Skin epidermis (tissue), 12 donors: ENCODE data around the gene PSD.
A peak's percentile ranks its signal among the peaks of the same experiment; 100 is the strongest.

Experiments used
- H3K27ac ChIP-seq, 21 experiments: fragments of 200-600 bp; sonication (generic) in 11 of 21; one replicate each; pipeline ENCODE4 v1.5.0; 2020; ENCODE audit warnings: mild to moderate bottlenecking in 3 of 21, inconsistent platforms in 2 of 21, moderate library complexity in 2 of 21
- H3K4me3 ChIP-seq, 7 experiments: fragments of 200-600 bp; sonication (generic) in 2 of 7; one replicate each; pipeline ENCODE4 v1.5.0; 2020; ENCODE audit warnings: inconsistent platforms in 2 of 7, mild to moderate bottlenecking in 2 of 7, moderate library complexity in 1 of 7

PSD gene

DNA sequence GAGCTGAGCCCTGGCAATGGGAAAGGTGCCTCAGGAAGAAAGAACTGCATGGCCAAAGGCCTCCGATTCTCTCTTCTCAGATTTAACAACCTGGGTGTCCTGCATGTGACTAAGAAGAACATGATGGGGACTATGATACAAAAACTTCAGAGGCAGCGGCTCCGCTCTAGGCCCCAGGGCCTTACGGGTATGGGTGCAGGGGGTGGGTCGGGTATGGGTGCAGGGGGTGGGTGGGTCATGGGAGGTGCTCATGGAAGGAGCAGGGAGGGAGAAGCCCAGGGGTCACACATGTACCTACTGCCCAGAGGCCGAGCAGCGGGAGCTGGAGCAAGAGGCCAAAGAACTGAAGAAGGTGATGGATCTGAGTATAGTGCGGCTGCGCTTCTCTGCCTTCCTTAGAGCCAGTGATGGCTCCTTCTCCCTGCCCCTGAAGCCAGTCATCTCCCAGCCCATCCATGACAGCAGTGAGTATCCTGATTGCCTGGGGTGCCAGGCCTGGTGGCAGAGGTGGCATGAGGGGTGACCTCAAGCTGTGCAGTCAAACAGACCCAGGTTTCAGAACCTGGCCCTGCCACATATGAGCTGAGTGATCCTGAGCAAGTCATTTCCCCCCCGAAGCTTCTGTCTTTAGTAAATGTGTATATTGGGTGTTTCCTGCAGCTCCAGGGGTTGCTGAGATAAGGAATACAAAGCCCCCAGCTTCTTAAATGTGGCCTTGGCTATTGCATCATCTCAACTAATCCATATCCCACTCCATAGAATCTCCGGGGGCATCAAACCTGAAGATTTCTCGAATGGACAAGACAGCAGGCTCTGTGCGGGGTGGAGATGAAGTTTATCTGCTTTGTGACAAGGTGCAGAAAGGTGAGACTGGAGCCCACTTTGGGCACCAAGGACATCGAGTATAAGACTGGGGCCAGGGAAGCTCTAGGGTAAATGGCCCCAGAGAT, 21.1 kb downstream of the PSD start:
- peak overlapping the region in 1 of 7 experiments; percentile 81 for H3K4me3 ChIP-seq
- peak overlapping the region in 8 of 21 experiments; percentile 93 to 99 (median 97) for H3K27ac ChIP-seq

- H3K27ac ChIP-seq, result peak overlapping the region in 16 of 21 experiments; percentile 92 to 99 (median 97)
- H3K4me3 ChIP-seq, result peak overlapping the region in 6 of 7 experiments; percentile 64 to 81 (median 72)
Observed at GRCh38 chr10:102396730-102397151, 21.8 kb downstream of the PSD start.

GRCh38 chr10:102396317-102396650, 22.3 kb downstream of the PSD start:
- H3K4me3 ChIP-seq, result peak overlapping the region; percentile 63 to 81 (median 71)

GRCh38 chr10:102395400-102396316, 22.9 kb downstream of the PSD start, which contains the start of gene NFKB2:
NFKB2 (plus strand) TSS chr10:102395705; CDS start chr10:102395960, 255 bp downstream.
- peak within 1 kb of the TSS; percentile 63 to 81 (median 71) for H3K4me3 ChIP-seq
- H3K27ac ChIP-seq, result peak within 1 kb of the TSS; percentile 81 to 99 (median 95)

More at GRCh38 chr10:102396317-102396650, 22.3 kb downstream of the PSD start:
- peak overlapping the region in 19 of 21 experiments; percentile 85 to 99 (median 96) for H3K27ac ChIP-seq

DNA sequence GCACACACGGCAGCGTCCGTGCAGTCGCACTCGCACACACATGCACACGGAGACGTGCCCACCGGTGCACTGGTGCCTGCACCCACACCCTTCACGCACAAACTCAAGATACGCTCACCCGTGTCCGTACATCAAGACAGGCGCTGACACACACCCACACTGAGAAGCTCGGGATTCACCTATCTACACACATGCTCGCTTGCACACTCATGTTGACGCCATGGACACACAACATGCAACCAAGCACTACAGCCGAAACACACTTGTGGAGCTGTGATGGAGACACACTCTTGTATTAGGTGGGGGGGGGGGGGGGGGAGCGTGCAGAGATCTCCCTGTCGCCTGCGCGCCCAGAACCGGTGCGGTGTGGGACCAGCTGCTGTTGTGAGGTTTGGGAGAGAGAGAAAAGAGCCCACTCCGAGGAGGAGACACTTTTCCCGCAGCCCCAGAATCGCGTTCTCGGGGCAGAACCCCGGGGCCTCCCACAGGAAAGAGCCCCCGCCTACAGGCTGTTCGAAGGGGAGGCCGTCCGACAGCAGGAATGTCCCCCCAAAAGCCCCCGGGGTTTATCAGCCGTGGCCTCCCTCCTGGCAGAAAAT, 23.7 kb downstream of the PSD start:
- H3K27ac ChIP-seq, result peak overlapping the region; percentile 81 to 99 (median 95)
- peak overlapping the region; percentile 63 to 81 (median 71) for H3K4me3 ChIP-seq

DNA sequence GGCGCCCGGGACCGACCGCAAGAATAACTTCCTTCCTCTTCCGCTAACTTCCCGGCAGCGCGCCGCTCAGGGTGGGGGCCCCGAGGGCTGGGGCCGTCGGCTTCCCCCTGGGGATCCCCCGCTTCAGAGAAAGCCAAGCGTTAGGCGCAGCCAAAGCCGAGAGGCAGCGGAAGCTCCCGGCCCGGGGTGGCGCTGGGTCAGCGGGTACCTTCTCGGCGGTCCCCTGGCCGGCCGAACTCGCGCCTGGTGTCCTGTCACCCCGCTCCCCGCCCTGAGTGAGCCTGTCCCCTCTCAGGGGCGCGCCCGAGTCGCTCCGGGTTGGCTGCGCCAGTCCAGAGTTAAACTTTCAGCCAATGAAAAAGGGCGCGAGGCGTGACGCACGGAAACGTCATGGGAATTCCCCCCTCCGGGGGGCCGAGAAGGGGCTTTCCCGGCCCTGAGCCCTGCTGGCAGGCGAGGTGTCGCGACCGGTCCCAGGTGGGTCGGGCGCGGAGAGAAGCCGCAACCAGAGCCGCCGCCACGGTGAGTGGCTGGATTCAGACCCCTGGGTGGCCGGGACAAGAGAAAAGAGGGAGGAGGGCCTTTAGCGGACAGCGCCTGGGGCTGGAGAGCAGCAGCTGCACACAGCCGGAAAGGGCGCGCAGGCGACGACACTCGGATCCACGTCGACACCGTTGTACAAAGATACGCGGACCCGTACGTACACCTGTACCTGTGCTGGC, 24.3 kb downstream of the PSD start:
- Histone ChIP-seq H3K4me3 (peak overlapping the region; percentile 63 to 81 (median 71)), H3K27ac (peak overlapping the region; percentile 81 to 99 (median 95))

GRCh38 chr10:102393411-102394078, 25.0 kb downstream of the PSD start:
- Histone ChIP-seq H3K27ac (peak overlapping the region in 20 of 21 experiments; percentile 84 to 99 (median 96)), H3K4me3 (peak overlapping the region; percentile 63 to 81 (median 71))

- no peak overlapping the region for H3K4me3 ChIP-seq
- no peak overlapping the region for H3K27ac ChIP-seq
Observed at GRCh38 chr10:102392306-102392705, 26.3 kb downstream of the PSD start.

DNA sequence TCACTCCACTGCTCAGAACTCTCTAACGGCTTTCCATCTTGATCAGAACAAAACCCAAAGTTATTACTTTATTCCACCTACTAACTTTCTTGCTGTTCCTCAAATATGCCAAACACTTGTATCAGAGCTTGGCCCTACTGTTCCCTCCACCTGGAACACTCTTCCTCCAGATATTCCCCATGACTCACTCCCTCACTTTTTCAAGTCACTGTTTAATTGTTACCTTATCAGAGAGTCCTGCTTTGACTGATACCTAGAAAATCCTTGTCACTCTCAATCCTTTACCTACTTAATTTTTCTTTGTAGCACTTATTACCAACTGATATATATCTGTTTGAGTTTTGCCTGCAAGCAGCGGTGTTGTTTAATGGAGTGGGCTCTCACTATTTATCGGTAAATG, 28.7 kb downstream of the PSD start:
- Histone ChIP-seq H3K4me3 (no peak overlapping the region), H3K27ac (no peak overlapping the region)

DNA sequence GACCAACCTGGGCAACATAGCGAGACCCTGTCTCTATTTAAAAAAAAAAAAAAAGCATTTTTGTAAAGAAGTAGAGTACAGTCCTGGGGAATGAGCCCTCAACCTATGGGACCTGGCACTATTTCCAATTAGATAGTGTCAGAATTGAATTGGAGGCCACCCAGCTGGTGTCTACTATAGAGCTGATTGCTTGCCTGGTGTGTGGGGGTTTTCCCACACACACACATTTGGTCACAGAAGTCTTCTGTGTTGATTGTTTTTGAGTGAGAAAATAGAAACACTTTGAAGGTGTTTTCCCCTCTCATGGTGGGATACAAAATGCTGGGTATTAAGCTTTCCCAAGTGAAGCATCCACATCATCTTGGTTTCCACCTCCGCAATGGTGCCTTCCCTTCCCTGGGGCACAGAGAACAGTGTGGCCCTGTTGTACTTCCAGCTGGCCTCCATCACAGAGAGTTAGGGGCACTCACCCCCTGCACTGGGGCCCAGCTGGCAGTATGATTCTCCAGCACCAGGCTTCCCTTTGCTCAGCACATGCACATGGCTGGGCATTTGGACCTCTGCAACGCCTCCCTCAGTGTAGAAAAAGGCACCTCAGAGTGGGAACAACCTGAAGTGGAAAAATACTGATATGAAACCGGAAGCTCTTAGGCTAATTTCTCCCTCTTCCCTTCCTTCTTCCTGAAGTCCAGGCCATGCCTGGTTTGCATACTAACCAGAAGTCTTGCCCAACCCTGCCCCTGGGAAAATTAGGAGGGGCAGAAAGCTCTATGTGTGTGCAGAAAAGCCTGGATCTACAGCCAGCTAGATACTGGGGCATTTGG, 33.8 kb downstream of the PSD start:
- Histone ChIP-seq H3K4me3 (no peak overlapping the region), H3K27ac (peak overlapping the region in 6 of 21 experiments; percentile 8 to 49 (median 34))

DNA sequence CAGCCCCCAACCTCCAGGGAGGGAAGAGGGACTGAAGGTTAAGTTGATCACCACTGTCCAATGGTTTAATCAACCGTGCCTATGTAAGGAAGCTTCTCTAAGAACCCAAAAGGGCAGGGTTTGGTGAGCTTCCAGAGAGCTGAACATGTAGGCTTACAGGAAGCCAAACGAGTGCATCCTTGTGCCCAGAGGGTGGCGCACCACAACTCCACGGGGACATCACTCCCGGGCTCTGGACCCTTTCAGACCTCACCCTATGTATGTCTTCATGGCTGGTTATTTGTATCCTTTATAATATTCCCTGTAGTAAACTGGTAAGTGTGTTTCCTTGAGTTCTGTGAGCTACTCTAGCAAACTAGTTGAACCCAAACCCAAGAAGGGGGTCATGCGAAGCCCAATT, 34.5 kb downstream of the PSD start:
- H3K4me3 ChIP-seq, result no peak overlapping the region
- H3K27ac ChIP-seq, result peak overlapping the region in 2 of 21 experiments; percentile 11 to 34

DNA sequence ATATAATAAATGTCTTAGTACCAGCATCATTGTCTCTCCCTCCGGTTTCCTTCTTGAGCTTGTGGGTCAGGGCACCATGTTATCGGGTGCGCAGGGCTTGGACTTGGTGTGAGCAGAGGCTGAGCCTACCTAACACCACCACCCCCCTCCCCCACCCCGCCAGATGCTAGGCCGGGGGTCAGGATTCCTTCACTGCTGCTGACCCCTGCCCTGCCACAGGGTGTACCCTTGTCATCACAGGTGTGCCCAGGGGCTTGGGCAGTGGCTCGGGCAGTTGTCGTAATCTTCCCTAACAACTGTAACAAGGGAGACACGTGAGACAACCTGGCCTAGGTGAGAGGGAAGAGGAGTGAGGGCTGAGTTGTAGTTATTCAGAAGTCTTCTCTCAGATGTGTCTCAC, 35.7 kb downstream of the PSD start:
- Histone ChIP-seq H3K4me3 (no peak overlapping the region), H3K27ac (no peak overlapping the region)

- no peak overlapping the region for H3K27ac ChIP-seq
- H3K4me3 ChIP-seq, result no peak overlapping the region
Observed at GRCh38 chr10:102381983-102382382, 36.6 kb downstream of the PSD start.

- H3K4me3 ChIP-seq, result no peak overlapping the region
- H3K27ac ChIP-seq, result no peak overlapping the region
Observed at GRCh38 chr10:102379383-102379782, 39.2 kb downstream of the PSD start.

GRCh38 chr10:102376901-102377300, 41.7 kb downstream of the PSD start:
- Histone ChIP-seq H3K27ac (no peak overlapping the region), H3K4me3 (no peak overlapping the region)

- no peak overlapping the region for H3K4me3 ChIP-seq
- H3K27ac ChIP-seq, result no peak overlapping the region
Observed at GRCh38 chr10:102375867-102376266, 42.7 kb downstream of the PSD start.

DNA sequence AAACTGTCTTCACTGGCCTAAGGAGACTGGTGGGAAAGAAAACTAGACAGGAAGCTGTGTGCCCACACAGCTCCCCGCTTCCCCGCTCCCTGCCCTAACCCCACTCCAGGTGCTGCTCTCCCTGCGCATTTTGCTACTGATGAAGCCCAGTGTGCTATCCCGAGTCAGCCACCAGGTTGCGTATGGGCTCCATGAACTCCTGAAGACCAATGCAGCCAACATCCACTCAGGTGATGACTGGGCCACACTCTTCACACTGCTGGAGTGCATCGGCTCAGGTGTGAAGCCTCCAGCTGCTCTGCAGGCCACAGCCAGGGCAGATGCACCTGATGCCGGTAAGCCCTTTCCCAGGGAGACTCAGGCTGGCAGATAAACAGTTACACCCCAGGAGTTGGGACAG, 43.3 kb downstream of the PSD start:
- Histone ChIP-seq H3K4me3 (no peak overlapping the region), H3K27ac (no peak overlapping the region)

GRCh38 chr10:102371295-102371694, 47.3 kb downstream of the PSD start:
- H3K4me3 ChIP-seq, result no peak overlapping the region
- H3K27ac ChIP-seq, result no peak overlapping the region
